ENCODE measurements around the gene DNAI1.
"Not testable (repeated sequence)": the region's sequence is repeated elsewhere in the genome, so short reads cannot be mapped to it uniquely, and the experiment has no call there.

DNAI1 gene

DNA sequence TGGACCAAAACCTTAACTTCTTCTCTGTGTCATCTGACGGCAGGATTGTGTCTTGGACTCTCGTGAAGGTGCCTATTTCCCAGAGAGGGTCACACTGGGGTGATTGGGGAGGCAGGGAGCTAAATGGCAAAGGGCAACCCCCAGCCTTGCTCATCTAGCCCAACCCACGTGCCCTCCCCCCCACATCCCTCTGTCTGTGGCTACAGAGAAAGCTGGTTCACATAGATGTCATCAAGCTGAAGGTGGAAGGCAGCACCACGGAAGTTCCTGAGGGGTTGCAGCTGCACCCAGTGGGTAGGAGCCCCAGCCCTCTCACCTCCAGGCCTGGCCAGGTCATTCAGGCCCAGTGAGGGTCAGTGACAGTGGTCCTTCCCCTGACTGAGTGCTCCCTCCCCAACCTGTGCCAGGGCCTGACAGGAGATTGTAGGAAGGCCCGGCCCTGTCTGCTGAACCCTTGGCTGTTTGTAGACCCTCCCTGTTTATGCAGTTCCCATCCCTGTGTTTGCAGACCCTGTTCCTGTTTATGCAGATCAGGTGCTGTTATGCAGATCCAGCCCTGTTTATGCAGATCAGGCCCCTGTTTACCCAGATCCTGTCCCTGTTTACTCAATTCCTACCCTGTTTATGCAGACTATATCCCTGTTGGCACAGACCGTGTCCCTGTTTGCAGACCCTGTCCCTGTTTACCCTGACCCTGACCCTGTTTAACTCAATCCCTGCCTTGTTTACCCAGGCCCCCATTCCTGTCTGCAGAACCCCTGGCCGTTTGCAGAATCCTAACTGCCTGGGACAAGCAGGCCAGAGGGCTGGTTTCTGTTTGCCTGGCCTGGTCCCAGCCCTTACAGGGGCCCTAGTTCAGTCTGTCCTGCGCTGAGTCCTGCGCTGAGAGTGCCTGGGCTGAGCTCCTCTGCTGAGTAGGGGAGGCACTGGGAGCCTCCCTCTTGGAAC, 53.8 kb downstream of the DNAI1 start:
- no peak for DNase-seq (ENCODE audit: low read depth, low spot score)

- DNase-seq (ENCODE audit: low read depth, low spot score) = no peak
Measured at GRCh38 chr9:34513567-34514214, 55.1 kb downstream of the DNAI1 start.

GRCh38 chr9:34514401-34514800, 55.8 kb downstream of the DNAI1 start:
- no peak for DNase-seq (ENCODE audit: low read depth, low spot score)

GRCh38 chr9:34514816-34515215, 56.2 kb downstream of the DNAI1 start:
- no peak for DNase-seq (ENCODE audit: low read depth, low spot score)

DNA sequence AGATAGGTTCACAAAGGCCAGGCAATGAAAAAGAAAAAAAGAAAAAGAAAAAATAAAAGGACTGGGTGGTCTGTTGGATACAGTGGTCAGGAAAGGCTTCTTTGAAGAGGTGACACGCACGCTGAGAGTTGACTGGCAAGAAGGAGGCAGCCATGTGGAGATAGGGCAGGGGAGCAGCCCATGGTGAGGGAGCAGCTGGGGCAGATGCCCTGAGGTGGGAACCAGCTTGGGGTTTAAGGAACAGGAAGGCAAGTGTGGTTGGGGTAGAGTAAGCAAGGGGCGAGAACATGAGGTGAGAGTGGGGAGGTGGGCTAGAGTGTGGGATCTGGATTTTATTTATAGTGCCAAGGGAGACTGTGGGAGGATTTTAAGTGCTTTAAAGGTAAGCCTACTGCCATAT, 57.4 kb downstream of the DNAI1 start:
- DNase-seq (ENCODE audit: low read depth, low spot score) = no peak

- no peak for DNase-seq (ENCODE audit: low read depth, low spot score)
Measured at GRCh38 chr9:34517185-34517584, 58.6 kb downstream of the DNAI1 start.

- DNase-seq (ENCODE audit: low read depth, low spot score) = no peak
Measured at GRCh38 chr9:34518110-34518616, 59.6 kb downstream of the DNAI1 start.

DNA sequence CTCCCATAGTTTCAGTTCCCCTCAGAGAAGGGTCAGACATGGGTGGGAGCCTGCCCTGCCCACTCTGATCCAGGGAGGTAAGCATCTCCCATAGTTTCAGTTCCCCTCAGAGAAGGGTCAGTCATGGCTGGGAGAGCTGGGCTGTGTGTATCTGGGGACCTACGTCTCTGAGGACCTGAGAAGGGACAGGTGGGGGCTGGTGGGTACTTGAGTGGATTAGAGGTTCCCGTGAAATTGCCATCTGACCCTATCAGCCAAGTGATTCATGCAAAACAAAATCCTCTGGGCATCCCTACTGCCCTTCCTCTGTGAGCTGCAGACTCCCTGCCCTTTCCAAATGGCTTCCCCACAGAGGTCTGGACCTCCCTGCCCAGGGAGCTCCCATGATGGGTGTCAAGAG, 60.3 kb downstream of the DNAI1 start:
- no peak for DNase-seq (ENCODE audit: low read depth, low spot score)

GRCh38 chr9:34519321-34520020, 60.9 kb downstream of the DNAI1 start:
- no peak for DNase-seq (ENCODE audit: low read depth, low spot score)

DNA sequence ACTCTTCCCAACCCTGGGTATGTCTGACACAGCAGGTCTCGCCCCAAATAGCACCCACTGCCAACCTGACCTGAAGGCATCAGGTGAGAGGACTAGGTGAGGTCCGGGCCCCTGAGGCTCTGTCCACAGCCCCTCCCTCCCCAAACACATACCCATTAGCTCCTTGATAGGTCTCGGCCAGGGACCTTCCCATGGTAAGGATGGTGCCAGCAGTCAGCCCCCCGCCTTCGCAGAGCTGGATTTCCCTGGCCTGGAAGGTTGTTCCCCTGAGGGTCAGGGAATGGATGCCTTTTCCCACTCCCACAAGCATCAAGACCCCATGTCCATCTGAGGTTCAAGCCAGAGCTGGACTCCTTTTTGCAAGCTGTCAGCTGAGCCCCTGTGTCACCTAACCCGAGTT, 61.5 kb downstream of the DNAI1 start:
- DNase-seq (ENCODE audit: low read depth, low spot score) = no peak

- DNase-seq (ENCODE audit: low read depth, low spot score) = no peak
Measured at GRCh38 chr9:34520505-34521385, 62.1 kb downstream of the DNAI1 start.

GRCh38 chr9:34521406-34522045, 62.9 kb downstream of the DNAI1 start:
- DNase-seq (ENCODE audit: low read depth, low spot score) = no peak

DNA sequence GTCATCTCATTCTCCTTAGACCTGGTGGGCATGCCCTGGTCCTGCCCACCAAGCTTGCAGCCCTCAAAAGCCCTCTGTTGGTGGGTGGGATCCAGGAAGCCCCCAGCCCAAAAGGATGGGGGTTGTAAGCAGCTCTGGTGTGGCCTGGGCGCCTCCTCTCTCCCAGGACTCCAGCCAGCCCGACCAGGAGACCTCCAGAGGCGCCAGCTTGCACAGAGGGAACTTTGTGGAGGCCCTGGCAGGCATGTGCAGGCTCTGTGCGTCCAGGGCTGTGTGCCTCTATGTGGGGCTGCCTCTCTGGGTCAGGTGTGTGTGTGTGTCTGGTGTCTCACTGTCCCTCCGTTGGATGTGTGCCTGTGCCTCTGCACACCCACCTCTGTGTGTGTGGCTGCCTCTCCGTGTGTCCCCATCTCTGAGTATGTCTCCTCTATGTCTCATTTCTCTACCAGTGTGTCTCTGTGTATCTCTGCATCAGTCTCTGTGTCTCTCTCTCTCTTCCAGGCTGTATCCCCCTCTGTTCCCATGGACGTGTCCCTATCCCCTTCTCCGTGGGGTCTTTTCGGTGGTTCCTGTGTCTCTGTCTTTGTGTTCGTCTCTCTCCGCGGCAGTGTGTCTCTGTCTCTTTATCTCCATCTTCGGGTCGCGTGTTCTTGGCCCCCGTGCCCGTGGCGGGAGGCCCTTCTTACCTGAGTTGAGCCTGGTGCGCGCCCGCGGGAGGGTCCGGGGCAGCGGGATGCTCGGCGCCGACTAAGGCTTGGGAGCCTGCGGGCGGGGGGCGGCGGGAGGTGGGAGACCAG, 63.7 kb downstream of the DNAI1 start:
- DNase-seq (ENCODE audit: low read depth, low spot score) = no peak

DNA sequence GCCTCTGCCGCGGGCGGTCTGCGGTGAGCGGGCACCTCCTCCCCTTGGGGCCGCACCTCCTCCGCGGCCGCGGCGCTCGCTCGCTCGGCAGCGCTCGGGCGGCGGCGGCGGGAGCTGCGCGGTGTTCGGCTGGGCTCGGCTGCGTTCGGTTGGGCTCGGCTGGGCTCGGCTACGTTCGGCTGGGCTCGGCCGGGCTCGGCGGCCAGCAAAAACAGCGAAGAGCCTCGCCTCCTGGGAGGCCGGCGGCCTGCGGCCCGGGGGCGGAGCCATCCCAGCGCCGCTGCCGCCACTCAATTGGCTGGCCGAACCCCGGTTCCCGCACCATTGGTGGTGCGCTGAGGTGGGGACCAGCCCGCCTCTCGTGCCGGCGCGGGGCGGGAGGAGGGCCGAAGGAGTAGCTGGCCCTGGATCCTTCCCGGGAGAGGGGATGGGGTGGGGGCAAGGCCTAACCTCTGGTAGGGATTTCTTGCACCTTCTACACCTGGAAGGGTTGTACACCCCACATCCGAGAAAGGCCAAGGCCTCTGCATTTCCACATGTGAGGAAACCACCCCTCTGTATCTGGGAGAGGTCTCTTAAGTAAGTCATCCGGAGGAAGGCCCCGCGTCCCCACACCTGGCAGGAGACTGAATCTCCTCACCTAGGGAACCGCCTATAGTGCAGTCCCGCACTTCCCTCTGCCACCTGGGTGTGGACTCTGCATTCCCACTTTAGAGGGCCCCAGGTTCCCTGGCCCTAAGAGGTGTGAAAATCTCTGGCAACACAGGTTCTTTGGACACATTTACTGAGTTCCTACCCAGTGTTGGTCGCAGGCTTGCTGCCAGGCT, 64.6 kb downstream of the DNAI1 start, which contains the start of gene ENHO:
TSS of gene ENHO (minus strand) at position 20 of the 827 bp plus-strand sequence. CDS start 1,295 bp downstream, outside the sequence.
- peak; percentile 72 for DNase-seq (ENCODE audit: low read depth, low spot score)

- DNase-seq (ENCODE audit: low read depth, low spot score) = no peak
Measured at GRCh38 chr9:34524349-34524748, 65.7 kb downstream of the DNAI1 start.

DNA sequence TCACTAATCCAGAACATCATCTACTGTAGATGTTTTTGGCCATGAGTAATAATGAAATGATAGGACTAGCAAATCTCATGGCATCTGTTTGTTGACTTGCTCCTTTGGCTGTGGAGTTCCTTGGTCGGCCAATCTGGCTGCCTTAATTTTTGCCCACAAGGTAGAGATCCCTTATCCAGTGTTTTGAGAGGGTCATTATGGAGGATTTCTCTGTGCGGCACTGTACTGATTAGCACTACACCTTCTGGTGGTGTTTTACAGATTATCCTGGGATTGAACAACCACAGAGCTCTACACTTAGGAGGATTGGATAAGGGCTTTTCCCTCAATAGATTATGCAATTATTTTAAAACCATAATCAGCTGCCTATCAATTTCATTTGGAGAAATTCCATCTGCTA, 67.4 kb downstream of the DNAI1 start:
- no peak for DNase-seq (ENCODE audit: low read depth, low spot score)

DNA sequence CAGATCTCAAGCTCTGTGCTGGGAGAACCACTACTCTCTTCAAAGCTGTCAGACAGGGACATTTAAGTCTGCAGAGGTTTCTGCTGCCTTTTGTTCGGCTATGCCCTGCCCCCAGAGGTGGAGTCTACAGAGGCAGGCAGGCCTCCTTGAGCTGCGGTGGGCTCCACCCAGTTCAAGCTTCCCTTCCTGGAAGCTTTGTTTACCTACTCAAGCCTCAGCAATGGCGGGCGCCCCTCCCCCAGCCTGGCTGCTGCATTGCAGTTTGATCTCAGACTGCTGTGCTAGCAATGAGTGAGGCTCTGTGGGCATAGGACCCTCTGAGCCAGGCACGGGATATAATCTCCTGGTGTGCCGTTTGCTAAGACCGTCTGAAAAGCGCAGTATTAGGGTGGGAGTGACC, 73.4 kb downstream of the DNAI1 start:
- DNase-seq (ENCODE audit: low read depth, low spot score) = not testable (repeated sequence)

GRCh38 chr9:34536685-34537084, 78.1 kb downstream of the DNAI1 start:
- DNase-seq (ENCODE audit: low read depth, low spot score) = no peak

- no peak for DNase-seq (ENCODE audit: low read depth, low spot score)
Measured at GRCh38 chr9:34540827-34541226, 82.2 kb downstream of the DNAI1 start.
